Erythroblast (primary cell): ENCODE results near the gene OTUB2.
"Not testable (repeated sequence)": the region's sequence is repeated elsewhere in the genome, so short reads cannot be mapped to it uniquely, and the experiment has no call there.

ENCODE experiments used
- DNase-seq, 2 experiments: peaks; one replicate each; lab custom pipeline; 2025; lab: John Stamatoyannopoulos, UW
- GATA1 ChIP-seq: IDR thresholded peaks from 2 replicates; pipeline ENCODE4 v1.6.1; 2011; ENCODE audit warnings: low read depth, mild to moderate bottlenecking, control low read depth, low read length, moderate library complexity
- POLR2A ChIP-seq: IDR thresholded peaks from 2 replicates; pipeline ENCODE4 v1.6.1; 2011; ENCODE audit warnings: mild to moderate bottlenecking, low read length

The OTUB2 gene

GRCh38 chr14:94054936-94055335 lies 28.8 kb downstream of the OTUB2 start:
- no peak for TF ChIP-seq POLR2A
- no peak for TF ChIP-seq GATA1
- no peak for DNase-seq

- DNase-seq = peak; percentile 31 to 34
- TF ChIP-seq POLR2A (no peak), GATA1 (no peak)
Observed at GRCh38 chr14:94056579-94057308, 30.6 kb downstream of the OTUB2 start.

- peak in 1 of 2 experiments; percentile 18 for DNase-seq
Observed at GRCh38 chr14:94058128-94058673, 32.1 kb downstream of the OTUB2 start.

GRCh38 chr14:94058674-94059138 lies 32.6 kb downstream of the OTUB2 start:
- no peak for DNase-seq
- TF ChIP-seq GATA1 (no peak), POLR2A (no peak)

More at GRCh38 chr14:94058128-94058673, 32.1 kb downstream of the OTUB2 start:
- no peak for TF ChIP-seq GATA1
- no peak for TF ChIP-seq POLR2A

GRCh38 chr14:94059998-94060397 lies 33.9 kb downstream of the OTUB2 start:
- TF ChIP-seq GATA1 (no peak), POLR2A (no peak)

GRCh38 chr14:94062344-94062940 lies 36.3 kb downstream of the OTUB2 start:
- TF ChIP-seq POLR2A = no peak
- no peak for TF ChIP-seq GATA1
- DNase-seq = no peak

More at GRCh38 chr14:94059998-94060397, 33.9 kb downstream of the OTUB2 start:
- DNase-seq = no peak

- TF ChIP-seq POLR2A = no peak
- TF ChIP-seq GATA1 = no peak
- no peak for DNase-seq
Observed at GRCh38 chr14:94066089-94066676, 40.0 kb downstream of the OTUB2 start.

DNA sequence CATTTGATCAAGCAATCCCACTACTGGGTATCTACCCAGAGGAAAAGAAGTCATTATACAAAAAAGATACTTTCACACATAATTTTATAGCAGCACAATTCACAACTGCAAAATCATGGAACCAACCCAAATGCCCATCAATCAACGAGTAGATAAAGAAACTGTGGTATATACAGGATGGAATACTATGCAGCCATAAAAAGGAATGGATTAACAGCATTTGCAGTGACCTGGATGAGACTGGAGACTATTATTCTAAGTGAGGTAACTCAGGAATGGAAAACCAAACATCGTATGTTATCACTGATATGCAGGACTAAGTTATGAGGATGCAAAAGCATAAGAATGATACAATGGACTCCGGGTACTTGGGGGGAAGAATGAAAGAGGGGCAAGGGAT lies 45.9 kb downstream of the OTUB2 start:
- DNase-seq = not testable (repeated sequence)

GRCh38 chr14:94074534-94074933 lies 48.4 kb downstream of the OTUB2 start:
- no peak for DNase-seq
- TF ChIP-seq POLR2A (no peak), GATA1 (no peak)

DNA sequence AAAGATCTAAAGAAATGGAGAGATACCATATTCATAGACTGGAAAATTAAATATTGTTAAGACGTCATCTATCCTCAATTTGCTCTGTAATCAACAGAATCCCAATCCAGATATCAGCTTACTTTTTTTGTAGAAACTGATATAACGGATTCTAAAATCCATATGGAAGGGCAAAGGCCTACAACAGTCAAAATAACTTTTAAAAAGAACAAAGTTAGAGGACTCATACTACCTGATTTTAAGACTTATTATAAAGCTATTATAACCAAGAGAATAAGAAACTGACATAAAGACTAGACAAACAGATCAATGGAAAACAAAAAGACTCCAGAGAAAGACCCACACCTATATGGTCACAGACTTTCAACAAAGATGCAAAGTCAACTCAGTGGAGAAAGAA lies 48.9 kb downstream of the OTUB2 start:
- DNase-seq = no peak
- TF ChIP-seq POLR2A (no peak), GATA1 (no peak)

GRCh38 chr14:94077111-94077821 lies 51.1 kb downstream of the OTUB2 start:
- TF ChIP-seq GATA1 = no peak
- peak in 1 of 2 experiments; percentile 15 for DNase-seq

DNA sequence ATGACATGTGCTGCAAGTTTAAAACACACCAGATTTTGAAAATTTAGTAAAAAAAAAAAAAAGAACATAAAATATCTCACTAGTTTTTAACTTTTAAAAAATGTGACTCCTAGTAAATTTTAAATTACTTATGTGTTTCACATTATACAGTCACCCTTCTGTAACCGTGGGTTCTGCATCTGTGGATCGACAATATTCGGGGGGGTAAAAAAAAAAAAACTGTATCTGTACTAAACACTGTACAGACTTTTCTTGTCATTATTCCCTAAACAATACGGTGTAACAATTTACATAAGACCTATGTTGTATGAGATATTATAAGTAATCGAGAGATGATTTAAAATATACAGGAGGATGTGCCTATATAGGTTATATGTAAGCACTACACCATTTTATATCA lies 51.7 kb downstream of the OTUB2 start:
- DNase-seq = no peak
- TF ChIP-seq GATA1 (no peak), POLR2A (no peak)

DNA sequence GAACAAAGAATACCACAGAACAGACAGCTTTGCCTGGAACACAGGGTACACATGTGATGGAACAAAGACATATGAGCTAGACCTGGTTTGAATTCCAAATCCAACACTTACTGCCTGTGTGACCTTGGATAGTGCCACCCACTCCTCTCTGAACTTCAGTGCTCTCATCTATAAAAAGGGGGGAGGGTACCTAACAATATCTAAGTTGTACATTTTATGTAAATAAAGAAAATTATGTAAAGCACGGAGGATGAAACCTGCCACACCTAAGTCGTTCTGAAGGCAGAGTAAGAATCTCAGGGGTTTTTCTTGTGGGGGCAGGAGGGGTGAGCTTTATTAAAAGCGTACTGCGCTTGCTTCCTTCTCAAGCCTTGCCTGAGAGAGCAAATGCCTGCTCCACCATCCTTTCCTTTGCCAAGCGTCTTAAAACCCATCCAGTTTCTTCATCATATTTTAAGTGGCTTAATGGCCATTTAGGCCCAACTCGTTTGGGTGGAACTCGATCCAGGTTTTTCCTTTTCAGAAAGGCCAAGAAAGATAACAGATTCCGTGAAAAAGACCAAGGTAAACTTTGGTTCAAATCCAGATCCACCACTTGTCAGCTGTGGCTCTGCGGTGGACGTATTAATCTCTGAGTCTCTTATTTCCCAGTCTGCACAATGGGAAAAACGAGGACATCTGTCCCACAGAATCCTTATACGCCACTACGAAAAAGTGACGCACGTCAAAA lies 53.9 kb downstream of the OTUB2 start:
- no peak for DNase-seq
- TF ChIP-seq GATA1 (no peak), POLR2A (no peak)
